GM12878 (cell line): ENCODE data around the gene ELANE. TPM values are rescaled to one million over a fixed set of nuclear protein-coding genes. Genes with fewer than 3 reads are reported as not detected.

ENCODE experiments used
- ATAC-seq: fragments of 200-7000 bp; cut with Tn5 transposase; 3 replicates; pipeline ENCODE4 v1.9.1; 2020; ENCODE audit warnings: mild to moderate bottlenecking, moderate library complexity
- BruUV-seq: library from RNA; stranded (reverse); fragments of 400-500 nt; replicated peaks from 2 replicates; lab custom pipeline; 2021; lab: Mats Ljungman, UMichigan
- CTCF ChIA-PET: fragments of 300-600 bp; sonication (Branson Sonifier 250); formaldehyde crosslinking; extraction: SDS; loops from one replicate; lab custom pipeline; 2021; ENCODE audit warnings: inconsistent platforms; lab: Yijun Ruan, JAX
- POLR2A ChIA-PET: fragments of 350-600 bp; formaldehyde crosslinking; extraction: SDS; loops from one replicate; lab custom pipeline; 2021; ENCODE audit warnings: inconsistent platforms; lab: Charles Lee
- RAD21 ChIA-PET: fragments of 300-600 bp; sonication (Branson Sonifier 250); formaldehyde crosslinking; loops from one replicate; lab custom pipeline; 2023; ENCODE audit warnings: antibody characterized with exemption; ENCODE audit not compliant: unreplicated experiment; lab: Charles Lee
- SMC1A ChIA-PET: fragments of 300-600 bp; sonication (Branson Sonifier 250); formaldehyde crosslinking; loops from one replicate; lab custom pipeline; 2023; ENCODE audit not compliant: unreplicated experiment, uncharacterized antibody; lab: Charles Lee
- DNase-seq: peaks from one replicate; pipeline ENCODE4 v3.0.0-alpha.2; 2011; ENCODE audit warnings: low read depth, low spot score
- FAIRE-seq: peaks from 3 replicates; lab custom pipeline; 2011; peaks lifted over from hg19 to GRCh38; lab: Jason Lieb, UNC
- H2AFZ ChIP-seq: 2 replicates; pipeline ENCODE4 v1.6.0; 2011; ENCODE audit warnings: low read depth, low read length, control low read depth; ENCODE audit not compliant: control insufficient read depth
- H3K27ac ChIP-seq: 2 replicates; pipeline ENCODE4 v1.5.1; 2011; ENCODE audit warnings: control low read depth; ENCODE audit not compliant: control insufficient read depth, insufficient read depth
- H3K27me3 ChIP-seq, 2 experiments: replicated peaks in 1 of 2; 2 replicates each; pipeline versions ENCODE4 v1.6.0 to v1.6.1; 2011; ENCODE audit warnings: low read length in 1 of 2; ENCODE audit not compliant: control insufficient read depth in 2 of 2, insufficient read depth in 2 of 2
- H3K36me3 ChIP-seq, 2 experiments: 2 replicates each; pipeline ENCODE4 v1.5.1; 2011; ENCODE audit warnings: low read length in 1 of 2; ENCODE audit not compliant: control insufficient read depth in 2 of 2, insufficient read depth in 2 of 2
- H3K4me1 ChIP-seq: 2 replicates; pipeline ENCODE4 v1.6.1; 2011; ENCODE audit warnings: mild to moderate bottlenecking, low read length, moderate library complexity, mixed read lengths; ENCODE audit not compliant: control insufficient read depth, insufficient read depth
- H3K4me2 ChIP-seq: 2 replicates; pipeline ENCODE4 v1.6.0; 2011; ENCODE audit warnings: control low read depth; ENCODE audit not compliant: control insufficient read depth, insufficient read depth
- H3K4me3 ChIP-seq: fragments of 200-600 bp; sonication (generic); 2 replicates; pipeline ENCODE4 v1.5.1; 2016
- H3K79me2 ChIP-seq: 2 replicates; pipeline ENCODE4 v1.6.0; 2011; ENCODE audit warnings: low read length; ENCODE audit not compliant: control insufficient read depth, insufficient read depth
- H3K9ac ChIP-seq: 2 replicates; pipeline ENCODE4 v1.8.0; 2011; ENCODE audit warnings: low read length, control low read depth, mixed read lengths; ENCODE audit not compliant: control insufficient read depth, insufficient read depth
- H3K9me3 ChIP-seq: replicated peaks from 3 replicates; pipeline ENCODE4 v1.5.1; 2011; ENCODE audit warnings: mild to moderate bottlenecking, low read length; ENCODE audit not compliant: control insufficient read depth, insufficient read depth
- H4K20me1 ChIP-seq: 2 replicates; pipeline ENCODE4 v1.6.0; 2011; ENCODE audit not compliant: control insufficient read depth, insufficient read depth
- CBX5 ChIP-seq: sonication (generic); IDR thresholded peaks from 2 replicates; pipeline ENCODE4 v1.6.1; 2016; ENCODE audit warnings: low read depth, moderate library complexity, mild to moderate bottlenecking, inconsistent platforms
- E4F1 ChIP-seq: fragments of 450-650 bp; IDR thresholded peaks from 2 replicates; pipeline ENCODE4 v1.6.1; 2018; ENCODE audit warnings: borderline replicate concordance, mild to moderate bottlenecking; ENCODE audit not compliant: partially characterized antibody
- FOXM1 ChIP-seq: IDR thresholded peaks from 2 replicates; pipeline ENCODE4 v1.6.1; 2012; ENCODE audit warnings: low read depth, mild to moderate bottlenecking, inconsistent platforms, low read length, moderate library complexity
- IRF4 ChIP-seq: IDR thresholded peaks from 2 replicates; pipeline ENCODE4 v1.6.1; 2011; ENCODE audit warnings: low read depth, low read length
- IRF5 ChIP-seq: fragments of 450-650 bp; IDR thresholded peaks from 2 replicates; pipeline ENCODE4 v1.6.1; 2017; ENCODE audit warnings: borderline replicate concordance
- JUNB ChIP-seq: IDR thresholded peaks from 2 replicates; pipeline ENCODE4 v1.6.1; 2016; ENCODE audit warnings: antibody characterized with exemption, mild to moderate bottlenecking
- MXI1 ChIP-seq: fragments of 150-350 bp; IDR thresholded peaks from 2 replicates; pipeline ENCODE4 v1.6.1; 2011; ENCODE audit warnings: low read depth, mild to moderate bottlenecking, inconsistent platforms, low read length, improper control_type of control experiment
- MYB ChIP-seq: fragments of 150-350 bp; IDR thresholded peaks from 2 replicates; pipeline ENCODE4 v1.6.1; 2014; ENCODE audit warnings: mild to moderate bottlenecking, low read depth, low read length, borderline replicate concordance
- ZBTB40 ChIP-seq: fragments of 450-650 bp; IDR thresholded peaks from 2 replicates; pipeline ENCODE4 v1.6.1; 2016; ENCODE audit warnings: mild to moderate bottlenecking, moderate library complexity, borderline replicate concordance
- WGBS: methylation state at CpG from one replicate; pipeline ENCODE4 v1.1.6; 2016; ENCODE audit warnings: low lambda C conversion rate; ENCODE audit not compliant: insufficient replicate concordance, insufficient coverage; ENCODE audit errors: missing lambda C conversion rate; 5-methylcytosine and 5-hydroxymethylcytosine counted together
- in situ Hi-C: fragments of 300-500 bp; cut with MboI; formaldehyde crosslinking; loops from 9 replicates; pipeline ENCODE4 v1.14.3; 2018; ENCODE audit warnings: mixed read lengths
- intact Hi-C: fragments of 100-400 bp; cut with micrococcal nuclease; formaldehyde crosslinking; loops from one replicate; pipeline ENCODE4 v1.14.2; 2022; ENCODE audit not compliant: unreplicated experiment
- polyA plus RNA-seq, 11 experiments: library from polyadenylated mRNA; depleted of rRNA in 4 of 11; unstranded in 6 of 11; stranded (reverse) in 5 of 11; fragments of >200 nt; fragmentation: Nextera tagmentation in 4 of 11; fragmentation: Illumina TruSeq in 1 of 11; extraction: Ambion mirVana in 4 of 11; extraction: Trizol in 1 of 11; gene quantifications; 1 replicate in 1 of 11; 2 replicates in 10 of 11; pipeline versions ENCODE4 v1.2.1 to v1.2.3, GENCODE V29; 2011 to 2016; ENCODE audit warnings: inconsistent platforms in 2 of 11, missing spikeins in 2 of 11, low read depth in 1 of 11
- total RNA-seq, 4 experiments: library from RNA; depleted of rRNA in 3 of 4; stranded (reverse); fragments of >200 nt in 3 of 4; fragmentation: Illumina TruSeq in 1 of 4; extraction: Trizol in 1 of 4; gene quantifications; 2 replicates each; pipeline versions ENCODE4 v1.2.1 to v1.2.3, GENCODE V29; 2013 to 2021

The ELANE gene
- total and polyA plus RNA-seq, 10 of the 15 experiments (the other 5 are each of a cell fraction or from before 2014, with no cell fraction given) = not detected

GRCh38 chr19:823565-824121, 28.5 kb upstream of the ELANE start (continued):
- no peak for TF ChIP-seq ZBTB40
- TF ChIP-seq CBX5 = no peak
- no peak for TF ChIP-seq JUNB
- TF ChIP-seq IRF4 = no peak

- Histone ChIP-seq H3K4me3 (no peak overlapping the region), H3K79me2 (no peaks in the 10 kb centered on the region), H4K20me1 (no peaks in the 10 kb centered on the region), H3K36me3 (no peaks in the 10 kb centered on the region), H3K27me3 (no peaks in the 10 kb centered on the region), H3K4me1 (no peaks in the 10 kb centered on the region), H3K9ac (no peak overlapping the region)
- in situ Hi-C loops = no loop called here
- DNase-seq (no peak), ATAC-seq (no peak)
- BruUV-seq = no TSS peak
- POLR2A ChIA-PET = no interaction called here
- SMC1A ChIA-PET = interaction anchor here (1.1 kb wide), 1 partner anchor 24 kb away, joined by 3 read pairs; no protein-coding TSS in a partner anchor
- 53% methylated on average over 15 of the region's 15 CpGs for WGBS
- RAD21 ChIA-PET = no interaction called here
- TF ChIP-seq MXI1 (no peak), IRF5 (no peak), FOXM1 (no peak), MYB (no peak), E4F1 (no peak)
- TF ChIP-seq, all 136 proteins: peak for 0
- Histone ChIP-seq H3K27ac (no peak overlapping the region), H2AFZ (no peak overlapping the region), H3K4me2 (no peak overlapping the region), H3K9me3 (no peaks in the 10 kb centered on the region)
- FAIRE-seq = no peak
- CTCF ChIA-PET = no interaction called here
- intact Hi-C loops = no loop called here
Measured at GRCh38 chr19:824885-825284, 27.2 kb upstream of the ELANE start.
